ENCODE measurements around the gene ZNF70. TPM values are rescaled to one million over a fixed set of nuclear protein-coding genes. Genes with fewer than 3 reads are reported as not detected.
A peak's percentile ranks its signal among the peaks of the same experiment; 100 is the strongest.
"Not testable (repeated sequence)": the region's sequence is repeated elsewhere in the genome, so short reads cannot be mapped to it uniquely, and the experiment has no call there.

ZNF70 gene
- total RNA-seq, 1 donor from 2014 or later = 1.4 TPM

DNA sequence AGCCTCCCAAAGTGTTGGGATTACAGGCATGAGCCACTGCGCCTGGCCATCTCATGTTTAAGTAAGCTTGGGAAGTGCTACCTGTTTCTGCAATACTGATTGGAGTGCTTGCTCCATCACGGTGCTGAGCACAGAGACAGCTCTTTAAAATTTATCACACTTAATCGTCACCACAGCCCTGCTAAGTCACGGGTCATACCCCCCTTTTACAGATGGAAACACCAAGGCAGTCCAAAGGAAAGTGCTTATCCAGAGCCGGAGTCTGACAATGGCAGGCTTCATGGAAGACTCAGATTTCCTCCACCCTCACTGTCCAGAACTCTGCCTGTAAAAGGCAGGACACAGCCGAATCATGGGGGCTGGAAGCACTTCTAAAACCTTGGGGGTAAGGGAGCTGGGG lies 9.1 kb upstream of the ZNF70 start:
- no peak for DNase-seq (ENCODE audit: low read depth in 2 of 2)

- DNase-seq (ENCODE audit: low read depth in 2 of 2) = no peak
These were observed 8.7 kb upstream of the ZNF70 start for GRCh38 chr22:23759566-23759965.

- no peak for DNase-seq (ENCODE audit: low read depth in 2 of 2)
These were observed 6.0 kb upstream of the ZNF70 start for GRCh38 chr22:23756891-23757290.

- no peak for DNase-seq (ENCODE audit: low read depth in 2 of 2)
These were observed 4.8 kb upstream of the ZNF70 start for GRCh38 chr22:23755711-23756110.

DNA sequence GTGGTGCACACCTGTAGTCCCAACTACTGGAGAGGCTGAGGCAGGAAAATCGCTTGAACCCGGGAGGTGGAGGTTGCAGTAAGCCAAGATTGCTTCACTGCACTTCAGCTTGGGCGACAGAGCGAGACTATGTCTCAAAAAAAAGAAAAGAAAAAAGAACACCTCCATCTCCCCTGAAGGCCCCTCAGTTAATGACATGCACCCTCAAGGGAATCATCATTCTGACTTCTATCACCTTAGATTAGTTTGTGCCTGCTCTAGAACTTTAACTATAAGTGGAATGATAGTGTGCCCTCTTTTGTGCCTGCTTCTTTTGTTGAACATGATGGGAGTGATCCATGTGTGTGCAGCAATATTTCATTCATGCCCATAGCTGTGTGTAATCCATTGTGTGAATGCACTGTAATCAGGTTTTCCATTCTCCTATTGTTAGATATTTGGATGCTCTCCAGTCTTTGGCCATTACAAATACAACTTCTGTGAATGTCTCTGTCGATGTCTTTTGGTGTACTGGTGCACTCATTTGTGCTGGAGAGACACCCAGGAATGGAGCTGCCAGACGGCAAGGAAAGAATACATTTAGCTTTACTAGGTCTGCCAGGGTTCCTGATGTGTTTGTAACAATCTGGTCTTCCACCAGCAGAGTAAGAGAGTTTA lies 4.2 kb upstream of the ZNF70 start:
- DNase-seq (ENCODE audit: low read depth in 2 of 2) = peak; percentile 71 to 80

DNA sequence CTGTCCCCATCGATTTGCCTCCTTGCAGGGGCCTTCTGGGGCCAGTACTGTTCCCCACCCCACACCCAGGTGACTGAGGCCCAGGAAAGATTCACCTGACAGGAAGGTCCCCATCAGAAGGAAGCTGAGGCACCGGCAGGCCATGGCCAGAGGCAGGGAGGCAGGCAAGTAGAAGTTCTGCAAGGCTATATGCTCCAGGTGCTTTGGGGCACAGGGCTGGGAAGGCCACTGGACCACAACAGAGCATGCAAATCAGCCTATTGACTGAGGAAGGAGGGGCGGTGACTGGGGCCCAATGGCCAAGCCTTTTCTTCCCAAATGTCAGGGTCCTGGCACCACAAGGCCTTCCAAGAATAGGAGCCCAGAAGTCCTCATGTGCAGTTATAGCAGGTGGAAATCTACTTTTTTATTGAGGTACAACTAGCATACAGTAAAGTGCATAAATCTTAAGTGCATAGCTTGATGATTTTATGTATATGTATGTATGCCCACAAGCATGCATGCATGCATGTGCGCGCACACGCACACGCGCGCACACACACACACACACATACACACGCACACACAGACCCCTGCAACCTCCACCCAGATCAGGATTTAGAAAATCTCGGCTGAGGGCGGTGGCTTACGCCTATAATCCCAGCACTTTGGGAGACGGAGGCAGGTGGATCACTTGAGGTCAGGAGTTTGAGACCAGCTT lies 3.5 kb upstream of the ZNF70 start, which contains the start of gene VPREB3:
Gene VPREB3 (minus strand): TSS at position 206 of the 700 bp plus-strand sequence. CDS start 62 bp downstream, at position 144.
- no peak for DNase-seq (ENCODE audit: low read depth in 2 of 2)

- no peak for DNase-seq (ENCODE audit: low read depth in 2 of 2)
These were observed 2.5 kb upstream of the ZNF70 start for GRCh38 chr22:23753385-23753784.

GRCh38 chr22:23752750-23753149 lies 1.8 kb upstream of the ZNF70 start:
- no peak for DNase-seq (ENCODE audit: low read depth in 2 of 2)

DNA sequence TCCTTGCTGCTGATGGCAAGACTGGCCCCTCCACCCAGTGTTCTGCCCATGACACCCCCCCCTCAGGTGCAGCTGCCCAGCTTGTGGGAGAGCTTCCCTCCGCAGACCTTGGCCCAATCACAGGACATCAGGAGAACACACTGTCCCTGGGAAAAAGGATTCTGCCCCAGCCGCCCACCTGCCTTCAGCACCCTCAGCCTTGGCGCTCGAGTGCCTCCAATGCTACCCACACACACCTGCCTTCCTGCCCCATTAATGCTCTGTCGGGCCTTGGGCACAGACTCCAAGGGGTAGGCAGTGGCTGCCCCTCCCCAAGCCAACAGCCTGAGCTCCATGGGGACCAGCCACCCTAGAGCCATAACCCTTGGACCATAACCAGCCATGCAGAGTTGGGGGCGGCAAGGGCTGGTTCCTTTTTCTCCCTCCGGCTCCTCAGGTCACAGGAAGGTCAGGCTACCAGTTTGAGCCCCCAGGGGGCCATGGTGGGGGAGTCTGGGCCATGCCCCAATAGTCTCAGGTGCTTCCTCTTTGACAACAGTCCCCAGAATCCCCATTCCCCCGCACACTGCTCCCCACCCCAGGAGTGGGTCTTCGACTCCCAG lies 1.3 kb upstream of the ZNF70 start:
- no peak for DNase-seq (ENCODE audit: low read depth in 2 of 2)

GRCh38 chr22:23751441-23751996 lies 607 bp upstream of the ZNF70 start:
- DNase-seq (ENCODE audit: low read depth in 2 of 2) = no peak

DNA sequence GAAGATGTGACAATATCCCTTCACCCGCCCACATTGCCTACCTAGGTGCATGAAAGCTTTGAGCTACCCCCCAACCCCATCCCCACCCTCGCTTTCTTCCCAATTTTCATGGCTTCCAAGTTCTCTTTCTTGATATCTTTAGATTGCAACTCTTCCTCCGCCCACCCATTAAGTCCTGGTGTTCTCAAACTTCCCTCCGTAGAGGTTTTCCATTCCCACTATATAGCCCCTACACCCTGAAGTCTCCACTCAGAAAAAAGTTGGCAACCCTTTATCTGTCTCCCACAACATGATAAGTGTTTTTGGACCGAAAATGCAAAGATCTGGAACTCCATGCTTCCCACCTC lies 572 bp downstream of the ZNF70 start:
- DNase-seq (ENCODE audit: low read depth in 2 of 2) = no peak

- DNase-seq (ENCODE audit: low read depth in 2 of 2) = peak in 1 of 2 donors; percentile 43
These were observed 1.0 kb downstream of the ZNF70 start for GRCh38 chr22:23749841-23750301.

GRCh38 chr22:23745791-23746190 lies 5.1 kb downstream of the ZNF70 start:
- DNase-seq (ENCODE audit: low read depth in 2 of 2) = no peak

GRCh38 chr22:23744485-23744884 lies 6.4 kb downstream of the ZNF70 start:
- DNase-seq (ENCODE audit: low read depth in 2 of 2) = no peak

DNA sequence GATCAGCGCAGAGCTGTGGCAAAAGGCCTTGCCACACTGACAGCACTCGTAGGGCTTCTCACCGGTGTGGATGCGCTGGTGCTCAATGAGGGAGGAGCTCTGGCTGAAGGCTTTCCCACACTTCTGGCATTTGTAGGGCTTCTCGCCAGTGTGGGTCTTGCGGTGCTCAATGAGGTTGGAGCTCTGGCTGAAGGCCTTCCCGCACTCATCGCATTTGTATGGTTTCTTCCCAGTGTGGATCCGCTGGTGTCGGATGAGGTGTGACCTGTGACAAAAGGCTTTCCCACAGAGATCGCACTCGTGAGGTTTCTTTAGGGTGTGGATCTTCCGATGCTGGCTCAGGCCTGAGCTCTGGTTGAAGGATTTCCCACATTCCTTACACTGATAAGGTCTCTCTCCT lies 6.9 kb downstream of the ZNF70 start:
- DNase-seq (ENCODE audit: low read depth in 2 of 2) = no peak

- no peak for DNase-seq (ENCODE audit: low read depth in 2 of 2)
These were observed 7.6 kb downstream of the ZNF70 start for GRCh38 chr22:23743303-23743705.

DNA sequence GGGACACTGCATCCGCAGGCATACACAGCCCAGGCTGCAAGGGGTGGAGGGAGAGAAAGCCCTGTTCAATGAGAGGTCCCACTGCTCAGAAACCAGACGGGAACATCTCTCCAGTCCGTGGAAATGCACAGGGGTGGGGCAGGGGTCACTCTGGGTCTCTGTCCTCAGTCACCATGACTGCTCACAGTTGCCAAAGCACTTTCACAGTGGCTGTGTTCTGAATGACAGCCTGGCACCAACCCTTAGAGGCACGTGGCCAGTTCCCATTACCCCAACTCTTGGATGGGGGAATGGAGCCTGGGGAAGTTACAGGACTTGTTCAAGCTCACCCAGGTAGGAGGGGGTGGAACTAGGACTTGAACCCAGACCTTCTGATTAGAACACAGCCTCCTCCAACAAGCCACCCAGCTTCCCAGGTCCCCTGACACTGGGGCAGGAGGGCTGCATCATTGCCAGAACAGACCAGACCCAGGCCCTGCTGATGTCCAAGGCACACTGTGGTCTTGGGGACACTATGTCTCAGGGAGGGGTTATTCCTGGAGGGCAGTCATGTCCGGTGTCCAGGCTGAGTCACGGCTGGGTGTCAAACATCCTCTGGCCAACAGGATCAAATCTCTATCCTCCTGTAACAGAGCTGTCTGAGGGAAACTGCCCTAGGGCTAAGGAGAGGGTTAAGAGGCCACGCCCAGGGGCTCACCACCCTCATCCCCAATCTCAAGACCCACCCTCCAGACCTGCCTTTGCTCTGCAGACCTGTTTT lies 8.2 kb downstream of the ZNF70 start:
- no peak for DNase-seq (ENCODE audit: low read depth in 2 of 2)

GRCh38 chr22:23737696-23738095 lies 13.2 kb downstream of the ZNF70 start:
- no peak for DNase-seq (ENCODE audit: low read depth in 2 of 2)

- not testable (repeated sequence) for DNase-seq (ENCODE audit: low read depth in 2 of 2)
These were observed 22.8 kb downstream of the ZNF70 start for GRCh38 chr22:23728108-23728507.

GRCh38 chr22:23722724-23723123 lies 28.2 kb downstream of the ZNF70 start:
- DNase-seq (ENCODE audit: low read depth in 2 of 2) = no peak

GRCh38 chr22:23722160-23722559 lies 28.8 kb downstream of the ZNF70 start:
- no peak for DNase-seq (ENCODE audit: low read depth in 2 of 2)

DNA sequence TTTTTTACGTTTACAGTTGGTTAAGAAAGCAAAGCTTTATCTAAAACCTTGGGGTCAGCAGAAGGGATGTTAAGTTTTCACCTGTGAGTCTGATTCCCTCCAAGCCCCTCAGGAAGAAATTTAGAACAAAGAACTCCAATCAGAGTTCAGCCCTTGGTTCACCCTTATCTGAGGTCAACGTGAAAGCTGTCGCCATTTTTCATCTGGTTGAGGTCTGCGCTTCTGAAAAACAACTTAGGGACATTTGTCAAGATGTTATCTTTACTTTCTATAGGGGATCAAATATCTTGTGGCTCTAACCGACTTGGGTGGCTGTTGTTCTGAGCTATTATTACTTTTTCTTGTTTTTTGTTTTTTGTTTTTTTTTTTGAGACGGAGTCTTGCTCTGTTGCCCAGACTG lies 30.1 kb downstream of the ZNF70 start:
- DNase-seq (ENCODE audit: low read depth in 2 of 2) = no peak

Measured in dermis microvascular lymphatic vessel endothelial cell (primary cell).